HG03520 (cell line): ENCODE results near the gene GBP2.
"Not testable (repeated sequence)": the region's sequence is repeated elsewhere in the genome, so short reads cannot be mapped to it uniquely, and the experiment has no call there.

Source experiments
- ATAC-seq: cut with Tn5 transposase; IDR thresholded peaks from one replicate; pipeline ENCODE4 v1.9.1; 2021; ENCODE audit warnings: mild to moderate bottlenecking, moderate library complexity; ENCODE audit not compliant: unreplicated experiment

The GBP2 gene

DNA sequence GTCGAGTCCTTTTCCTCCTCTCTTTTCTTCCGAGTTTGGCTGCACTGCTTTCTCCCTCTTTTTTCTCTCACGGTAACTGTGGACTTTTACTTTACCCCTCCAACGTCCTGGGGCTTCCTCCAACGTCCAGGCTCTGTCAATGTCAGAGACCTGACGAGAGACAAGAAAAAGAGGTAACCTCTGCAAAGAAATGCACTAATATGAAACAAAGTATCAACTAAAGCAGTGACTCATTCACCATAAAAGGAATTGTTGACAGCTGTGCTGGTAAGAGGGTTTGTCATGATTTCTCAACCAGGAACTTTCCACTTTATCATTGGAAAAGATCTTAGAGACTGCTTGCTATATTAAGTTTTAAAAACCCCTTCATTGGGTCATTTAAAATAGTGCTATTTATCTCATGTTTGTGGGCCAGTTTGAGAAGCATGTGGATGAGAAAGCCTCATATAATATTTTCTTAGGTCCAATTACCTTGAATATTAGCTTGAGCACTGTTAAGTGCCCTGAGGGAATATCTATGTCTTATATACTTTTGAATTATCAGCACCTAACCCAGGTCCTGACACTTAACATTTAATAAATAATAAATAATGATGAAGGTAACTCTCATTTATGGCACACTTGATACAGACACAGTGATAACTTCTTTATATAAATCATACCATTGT, at the start of gene GBP2:
TSS of gene GBP2 (minus strand) at position 202 of the 668 bp plus-strand sequence. CDS start 4,148 bp downstream, outside the sequence.
- peak; percentile 58 for ATAC-seq

DNA sequence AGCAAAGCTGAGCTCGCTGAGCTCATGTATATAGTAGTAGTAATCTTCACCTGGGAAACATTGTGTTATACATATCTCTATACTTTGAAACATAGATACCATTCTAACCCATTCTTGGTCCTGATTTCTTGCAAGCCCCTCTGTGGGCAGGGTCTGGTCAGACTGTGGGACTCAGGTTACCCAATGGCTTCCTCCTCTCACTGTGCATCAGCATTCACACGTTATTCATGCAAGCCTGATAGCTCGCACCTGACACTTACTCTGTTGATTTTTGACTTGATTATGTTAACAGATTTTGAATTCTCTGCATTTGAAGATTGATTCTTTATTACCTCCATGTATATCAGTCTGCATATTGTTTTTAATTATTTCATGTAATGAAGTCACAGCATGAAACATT, 48.6 kb upstream of the GBP2 start:
- ATAC-seq: no peak

- no peak for ATAC-seq
Observed at GRCh38 chr1:89172468-89173143, 46.7 kb upstream of the GBP2 start.

- ATAC-seq: no peak
Observed at GRCh38 chr1:89171067-89171438, 45.1 kb upstream of the GBP2 start.

DNA sequence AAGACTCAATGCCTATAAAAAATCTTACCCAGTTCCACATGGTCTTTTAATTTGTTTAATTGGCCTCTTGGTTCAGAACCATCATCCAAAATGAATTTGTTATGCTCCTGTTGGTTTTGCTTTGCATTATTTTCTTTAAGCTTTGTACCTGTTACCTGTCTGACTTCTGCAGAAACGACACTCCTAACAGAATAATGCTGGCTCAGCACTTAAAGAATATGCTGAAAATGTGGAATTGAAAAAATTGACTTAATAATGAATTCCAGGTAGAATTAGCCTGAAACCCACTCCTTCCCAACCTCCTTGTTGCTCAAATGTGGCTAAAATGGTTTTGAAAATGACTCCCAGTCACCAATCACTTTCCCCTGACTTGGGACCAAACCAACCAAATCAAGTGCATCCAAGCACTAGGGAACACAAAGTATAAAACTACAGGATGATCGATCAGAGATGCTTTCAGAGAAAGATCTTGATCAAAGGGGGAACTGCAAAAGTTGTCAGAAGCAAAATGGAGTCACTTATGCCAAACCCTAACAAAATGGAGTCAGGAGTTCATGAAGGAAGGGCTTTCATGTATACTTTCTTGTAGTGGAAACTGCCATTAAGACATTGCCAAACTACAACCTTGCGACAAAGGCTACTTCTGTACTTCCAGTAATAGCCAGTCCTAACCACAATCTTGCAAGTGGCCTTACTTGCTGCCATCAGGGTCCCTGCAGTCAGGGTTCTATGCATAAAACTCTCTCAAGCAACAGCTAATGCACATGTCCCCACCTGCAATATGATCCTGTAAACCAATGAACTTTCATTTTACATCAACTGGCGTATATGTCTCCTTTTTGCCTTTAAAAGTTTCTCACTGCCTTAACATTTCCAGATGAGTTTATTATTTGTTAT, 44.5 kb upstream of the GBP2 start:
- ATAC-seq: no peak

DNA sequence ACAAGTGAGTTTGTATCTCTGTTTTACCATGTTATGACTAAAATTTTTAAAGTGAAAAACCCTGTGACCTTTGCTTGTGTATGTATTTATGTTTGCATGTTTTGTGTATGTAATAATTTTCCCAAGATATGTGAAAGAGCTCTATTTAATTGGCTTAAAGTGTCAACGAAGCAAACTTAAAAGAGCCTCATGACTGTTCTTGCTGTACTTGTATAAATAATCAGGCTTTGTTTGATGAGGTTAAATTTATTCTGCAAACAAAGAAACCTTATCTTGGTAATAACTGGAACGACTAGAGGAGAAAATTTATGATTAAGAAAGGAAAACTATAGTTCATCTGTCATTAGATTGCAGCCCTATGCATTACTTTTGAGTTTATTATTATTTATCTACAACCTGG, 43.3 kb upstream of the GBP2 start:
- ATAC-seq: no peak

- no peak for ATAC-seq
Observed at GRCh38 chr1:89167590-89168230, 41.8 kb upstream of the GBP2 start.

GRCh38 chr1:89166705-89167104, 40.8 kb upstream of the GBP2 start:
- ATAC-seq: no peak

GRCh38 chr1:89165811-89166210, 39.9 kb upstream of the GBP2 start:
- ATAC-seq: no peak

DNA sequence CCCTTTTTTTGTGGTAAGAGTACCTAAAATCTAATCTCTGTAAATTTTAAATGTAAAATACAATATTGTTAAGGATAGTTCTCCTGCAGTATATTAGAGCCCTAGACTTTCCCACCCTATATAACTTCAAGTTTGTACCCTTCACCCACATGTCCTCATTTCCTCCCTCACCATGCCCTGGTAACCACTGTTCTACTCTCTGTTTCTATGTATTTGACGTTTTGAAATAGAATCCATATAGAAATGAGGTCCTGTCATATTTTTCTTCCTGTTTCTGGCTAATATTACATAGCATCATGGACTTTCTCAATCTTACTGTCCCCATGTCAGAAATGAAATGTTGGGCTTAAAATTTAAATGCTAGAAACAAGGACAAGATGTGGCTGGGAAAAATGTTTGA, 25.1 kb upstream of the GBP2 start:
- no peak for ATAC-seq

DNA sequence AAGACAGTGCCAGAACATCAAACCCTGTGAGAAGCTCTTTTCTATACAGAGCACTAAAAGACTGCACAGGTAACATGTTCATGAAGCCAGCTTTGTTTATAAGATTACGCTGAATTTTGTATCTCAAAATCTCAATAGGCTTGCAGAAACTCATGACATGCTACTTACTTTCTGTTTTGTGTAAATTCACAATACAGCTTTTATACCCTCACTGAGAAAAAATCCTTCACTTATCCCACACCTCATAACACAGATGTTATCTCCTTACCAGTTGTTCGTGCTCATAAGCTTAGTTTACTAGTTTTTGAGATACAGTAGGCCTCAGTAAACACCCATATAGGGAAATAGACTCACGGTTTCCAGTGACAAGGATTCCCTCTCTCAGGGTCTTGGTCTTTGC, 24.1 kb upstream of the GBP2 start:
- ATAC-seq: no peak

GRCh38 chr1:89149229-89149628, 23.3 kb upstream of the GBP2 start:
- no peak for ATAC-seq

DNA sequence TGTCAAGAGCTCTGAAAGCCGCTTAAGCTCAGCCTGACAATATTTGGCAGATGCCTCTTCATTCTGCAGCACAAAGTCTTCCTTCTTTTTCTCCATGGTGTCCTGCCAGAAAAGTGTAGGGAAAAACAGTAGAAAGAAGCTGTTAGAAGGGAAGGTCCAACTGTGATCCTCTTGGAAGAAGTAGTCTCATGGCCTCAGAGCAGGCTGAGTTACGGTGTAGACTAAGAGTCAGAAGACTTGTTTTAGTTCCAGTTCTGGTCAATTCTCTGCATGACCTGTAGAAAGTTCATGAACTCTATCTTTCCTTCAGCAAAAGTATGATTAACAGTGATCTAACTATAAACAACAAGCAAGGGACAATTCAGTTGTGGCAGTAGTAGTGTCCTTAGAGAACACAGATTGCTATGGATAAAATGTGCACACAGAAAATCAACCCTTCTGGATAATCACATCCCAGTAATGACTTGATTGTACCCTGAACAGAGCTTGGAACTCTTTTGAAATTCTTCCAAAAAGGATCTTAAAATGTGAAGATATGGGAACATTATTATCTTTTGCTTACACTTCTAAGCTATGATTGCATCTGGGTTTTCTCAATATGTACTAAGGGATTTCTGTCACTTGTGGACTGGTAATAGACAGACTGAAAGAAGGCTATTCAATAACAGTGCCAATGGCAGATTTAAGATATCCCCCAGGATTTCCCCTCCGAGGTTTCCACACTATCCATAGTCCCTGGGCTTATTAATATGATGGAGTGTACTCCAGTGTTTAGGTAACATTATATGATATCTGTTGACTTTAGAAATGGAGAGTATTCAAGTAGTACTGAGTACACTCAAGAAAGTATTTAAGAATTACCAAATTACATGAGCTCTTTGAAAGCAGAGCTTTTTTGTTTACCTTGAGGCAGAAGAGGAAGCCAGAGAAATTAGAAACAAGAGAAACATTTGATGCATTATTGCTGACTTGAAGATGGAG, 22.1 kb upstream of the GBP2 start:
- no peak for ATAC-seq

DNA sequence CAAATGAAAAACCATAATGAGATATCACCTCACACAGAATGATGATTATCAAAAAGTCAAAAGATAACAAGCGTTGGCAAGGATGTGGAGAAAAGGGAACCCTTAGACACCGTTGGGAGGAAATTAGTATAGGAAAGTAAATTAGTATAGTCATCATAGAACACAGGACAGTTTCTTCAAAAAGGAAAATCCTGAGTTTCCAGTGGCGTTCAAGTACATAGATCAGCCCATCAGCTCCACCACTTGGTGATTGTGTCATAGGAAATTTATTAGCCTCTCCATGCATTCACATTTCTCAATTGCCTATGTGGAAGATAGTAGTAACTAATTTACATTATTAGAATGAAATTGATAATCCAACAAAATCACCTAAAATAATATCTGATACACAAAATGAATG, 20.8 kb upstream of the GBP2 start:
- ATAC-seq: no peak

GRCh38 chr1:89143484-89143883, 17.6 kb upstream of the GBP2 start:
- no peak for ATAC-seq

- no peak for ATAC-seq
Observed at GRCh38 chr1:89142160-89142559, 16.2 kb upstream of the GBP2 start.

DNA sequence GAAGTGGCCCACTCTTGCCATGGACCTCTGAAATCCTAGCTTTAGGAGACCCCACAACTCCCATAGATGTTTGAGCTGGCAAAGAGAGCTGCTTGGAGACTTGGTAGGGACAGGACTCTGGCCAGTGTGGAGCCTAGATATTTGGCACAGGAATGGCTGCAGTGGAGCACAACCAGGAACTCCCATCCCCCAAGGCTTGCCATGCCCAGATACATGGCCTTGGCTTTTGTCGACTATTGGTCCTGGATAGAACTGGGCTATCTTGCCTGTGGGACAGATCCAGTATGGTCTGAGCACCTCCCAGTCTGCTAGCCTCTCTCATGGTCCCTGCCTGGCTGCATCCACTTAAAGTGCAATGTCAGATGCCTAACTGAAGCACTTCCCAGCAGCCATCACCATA, 7.8 kb upstream of the GBP2 start:
- no peak for ATAC-seq

GRCh38 chr1:89130716-89131115, 4.8 kb upstream of the GBP2 start:
- no peak for ATAC-seq

DNA sequence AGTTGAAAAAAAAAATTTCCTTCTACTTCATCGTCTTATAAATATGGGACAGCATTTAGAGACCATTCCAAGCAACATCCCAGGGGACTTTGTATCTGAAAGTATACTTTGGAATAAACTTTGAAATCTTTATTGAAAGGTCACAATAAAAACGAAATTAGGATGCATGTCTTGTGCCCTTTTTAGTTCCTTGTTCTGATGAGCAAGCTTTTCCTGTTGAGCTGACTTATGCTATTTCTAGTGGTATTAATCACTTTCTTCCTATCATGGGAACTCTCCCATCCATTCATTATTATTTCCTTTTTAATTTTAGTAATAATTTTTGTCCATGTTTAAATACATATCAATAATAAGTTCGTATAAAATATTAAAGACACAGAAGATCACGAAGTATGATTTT, 4.0 kb upstream of the GBP2 start:
- no peak for ATAC-seq

DNA sequence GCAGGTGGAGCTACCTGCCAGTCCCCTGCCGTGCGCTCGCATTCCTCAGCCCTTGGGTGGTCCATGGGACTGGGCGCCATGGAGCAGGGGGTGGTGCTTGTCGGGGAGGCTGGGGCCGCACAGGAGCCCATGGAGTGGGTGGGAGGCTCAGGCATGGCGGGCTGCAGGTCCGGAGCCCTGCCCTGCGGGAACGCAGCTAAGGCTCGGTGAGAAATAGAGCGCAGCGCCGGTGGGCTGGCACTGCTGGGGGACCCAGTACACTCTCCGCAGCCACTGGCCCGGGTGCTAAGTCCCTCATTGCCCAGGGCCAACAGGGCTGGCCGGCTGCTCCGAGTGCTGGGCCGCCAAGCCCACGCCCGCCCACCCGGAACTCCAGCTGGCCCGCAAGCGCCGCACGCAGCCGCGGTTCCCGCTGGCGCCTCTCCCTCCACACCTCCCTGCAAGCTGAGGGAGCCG, 2.1 kb upstream of the GBP2 start:
- not testable (repeated sequence) for ATAC-seq
